HL-60 (cell line): Measurements from ENCODE around the gene NBAS.

Experiments used
- DNase-seq, 2 experiments: peaks; one replicate each; pipeline ENCODE4 v3.0.0-alpha.2; 2010 to 2020; ENCODE audit warnings: low read depth in 1 of 2, low spot score in 1 of 2
- H3K27ac ChIP-seq: fragments of 250-450 bp; sonication (Bioruptor Pico); replicated peaks from 2 replicates; pipeline ENCODE4 v1.5.1; 2020; ENCODE audit warnings: mild to moderate bottlenecking, moderate library complexity
- H3K27me3 ChIP-seq: fragments of 250-450 bp; sonication (Bioruptor Pico); 2 replicates; pipeline ENCODE4 v1.5.1; 2021; ENCODE audit warnings: mild to moderate bottlenecking, moderate library complexity; ENCODE audit not compliant: insufficient read depth, poor library complexity, severe bottlenecking
- H3K4me3 ChIP-seq: replicated peaks from 2 replicates; pipeline ENCODE4 v1.5.1; 2011; ENCODE audit warnings: mild to moderate bottlenecking, control low read depth, low read length; ENCODE audit not compliant: insufficient read depth
- GABPA ChIP-seq: IDR thresholded peaks from 2 replicates; pipeline ENCODE4 v1.6.1; 2012; ENCODE audit warnings: low read depth
- POLR2AphosphoS5 ChIP-seq: IDR thresholded peaks from 2 replicates; pipeline ENCODE4 v1.6.1; 2012; ENCODE audit warnings: low read depth
- SPI1 ChIP-seq: IDR thresholded peaks from 2 replicates; pipeline ENCODE4 v1.6.1; 2012; ENCODE audit warnings: low read depth, mild to moderate bottlenecking, borderline replicate concordance
- TF ChIP-seq, protein P1 (sequence below): IDR thresholded peaks from 2 replicates; pipeline ENCODE4 v1.6.1; 2012; ENCODE audit warnings: low read depth; ENCODE audit not compliant: insufficient replicate concordance
- TF ChIP-seq, protein P2 (sequence below): IDR thresholded peaks from one replicate; pipeline ENCODE4 v1.5.1; 2011; ENCODE audit warnings: low read length, control low read depth, inconsistent platforms; ENCODE audit not compliant: insufficient read depth

Gene NBAS

DNA sequence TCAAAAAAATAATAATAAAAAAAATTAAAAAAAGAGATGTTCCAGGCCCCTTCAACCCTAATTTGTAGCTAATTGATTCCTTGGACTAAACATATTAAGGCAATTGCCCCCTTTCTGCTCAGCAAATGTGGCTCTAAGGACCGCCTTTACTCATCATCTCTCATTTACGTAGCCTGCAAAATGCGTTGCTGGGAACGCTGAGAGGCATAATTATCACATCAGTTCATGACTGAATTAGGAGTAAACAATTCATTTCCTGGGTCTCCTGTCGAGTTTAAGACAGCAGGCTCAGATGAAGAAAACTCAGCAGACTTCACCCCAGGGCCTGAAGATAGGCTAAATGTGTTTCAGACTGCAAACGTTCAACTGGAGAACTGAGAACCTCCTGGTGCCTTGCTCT is 413.5 kb downstream of the NBAS start:
- Histone ChIP-seq H3K27ac (no peak overlapping the region), H3K27me3 (no peaks in the 10 kb centered on the region), H3K4me3 (no peak overlapping the region)
- DNase-seq = no peak
- no peak for TF ChIP-seq GABPA

DNA sequence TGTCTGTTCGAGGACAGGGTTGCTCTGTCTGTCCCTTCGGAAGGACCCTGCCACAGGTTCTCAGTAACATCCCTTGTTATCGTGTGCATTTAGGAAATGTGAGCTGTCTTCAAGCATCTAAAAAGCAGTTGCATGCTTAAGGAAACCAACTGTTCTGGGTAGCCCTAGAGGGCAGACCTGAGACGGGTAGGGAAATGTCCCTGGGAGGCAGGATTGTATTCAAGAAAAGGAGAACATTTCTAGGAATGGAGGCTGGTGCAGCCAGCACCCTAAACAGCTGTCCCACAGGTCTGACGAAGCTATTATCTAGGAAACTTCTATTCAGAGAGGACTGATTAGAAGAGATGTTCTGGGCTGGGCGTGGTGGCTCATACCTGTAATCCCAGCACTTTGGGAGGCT is 414.2 kb downstream of the NBAS start:
- H3K4me3 ChIP-seq = no peak overlapping the region

DNA sequence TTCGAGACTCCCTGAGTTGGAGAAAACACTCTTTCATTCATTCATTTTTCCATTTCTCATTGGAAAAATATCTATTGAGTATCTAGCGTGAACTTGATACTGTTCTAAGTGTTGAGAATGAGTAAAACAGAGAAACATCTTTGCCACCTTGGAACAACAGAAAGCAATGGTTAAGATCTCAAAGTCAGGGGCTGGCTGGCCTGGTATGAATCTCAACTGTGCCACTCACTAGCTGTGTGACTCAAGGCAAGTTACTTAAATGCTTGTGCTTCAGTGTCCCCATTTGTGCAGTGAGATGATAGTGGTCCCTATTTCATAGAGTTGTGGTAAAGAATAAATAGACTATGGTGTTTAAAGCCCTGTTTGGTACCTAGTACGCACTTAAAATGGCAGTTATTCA is 415.2 kb downstream of the NBAS start:
- TF ChIP-seq POLR2AphosphoS5 = no peak
- TF ChIP-seq, protein P1, sequence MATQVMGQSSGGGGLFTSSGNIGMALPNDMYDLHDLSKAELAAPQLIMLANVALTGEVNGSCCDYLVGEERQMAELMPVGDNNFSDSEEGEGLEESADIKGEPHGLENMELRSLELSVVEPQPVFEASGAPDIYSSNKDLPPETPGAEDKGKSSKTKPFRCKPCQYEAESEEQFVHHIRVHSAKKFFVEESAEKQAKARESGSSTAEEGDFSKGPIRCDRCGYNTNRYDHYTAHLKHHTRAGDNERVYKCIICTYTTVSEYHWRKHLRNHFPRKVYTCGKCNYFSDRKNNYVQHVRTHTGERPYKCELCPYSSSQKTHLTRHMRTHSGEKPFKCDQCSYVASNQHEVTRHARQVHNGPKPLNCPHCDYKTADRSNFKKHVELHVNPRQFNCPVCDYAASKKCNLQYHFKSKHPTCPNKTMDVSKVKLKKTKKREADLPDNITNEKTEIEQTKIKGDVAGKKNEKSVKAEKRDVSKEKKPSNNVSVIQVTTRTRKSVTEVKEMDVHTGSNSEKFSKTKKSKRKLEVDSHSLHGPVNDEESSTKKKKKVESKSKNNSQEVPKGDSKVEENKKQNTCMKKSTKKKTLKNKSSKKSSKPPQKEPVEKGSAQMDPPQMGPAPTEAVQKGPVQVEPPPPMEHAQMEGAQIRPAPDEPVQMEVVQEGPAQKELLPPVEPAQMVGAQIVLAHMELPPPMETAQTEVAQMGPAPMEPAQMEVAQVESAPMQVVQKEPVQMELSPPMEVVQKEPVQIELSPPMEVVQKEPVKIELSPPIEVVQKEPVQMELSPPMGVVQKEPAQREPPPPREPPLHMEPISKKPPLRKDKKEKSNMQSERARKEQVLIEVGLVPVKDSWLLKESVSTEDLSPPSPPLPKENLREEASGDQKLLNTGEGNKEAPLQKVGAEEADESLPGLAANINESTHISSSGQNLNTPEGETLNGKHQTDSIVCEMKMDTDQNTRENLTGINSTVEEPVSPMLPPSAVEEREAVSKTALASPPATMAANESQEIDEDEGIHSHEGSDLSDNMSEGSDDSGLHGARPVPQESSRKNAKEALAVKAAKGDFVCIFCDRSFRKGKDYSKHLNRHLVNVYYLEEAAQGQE = no peak
- no peak for TF ChIP-seq SPI1
- no peak for TF ChIP-seq GABPA
- TF ChIP-seq, protein P2, sequence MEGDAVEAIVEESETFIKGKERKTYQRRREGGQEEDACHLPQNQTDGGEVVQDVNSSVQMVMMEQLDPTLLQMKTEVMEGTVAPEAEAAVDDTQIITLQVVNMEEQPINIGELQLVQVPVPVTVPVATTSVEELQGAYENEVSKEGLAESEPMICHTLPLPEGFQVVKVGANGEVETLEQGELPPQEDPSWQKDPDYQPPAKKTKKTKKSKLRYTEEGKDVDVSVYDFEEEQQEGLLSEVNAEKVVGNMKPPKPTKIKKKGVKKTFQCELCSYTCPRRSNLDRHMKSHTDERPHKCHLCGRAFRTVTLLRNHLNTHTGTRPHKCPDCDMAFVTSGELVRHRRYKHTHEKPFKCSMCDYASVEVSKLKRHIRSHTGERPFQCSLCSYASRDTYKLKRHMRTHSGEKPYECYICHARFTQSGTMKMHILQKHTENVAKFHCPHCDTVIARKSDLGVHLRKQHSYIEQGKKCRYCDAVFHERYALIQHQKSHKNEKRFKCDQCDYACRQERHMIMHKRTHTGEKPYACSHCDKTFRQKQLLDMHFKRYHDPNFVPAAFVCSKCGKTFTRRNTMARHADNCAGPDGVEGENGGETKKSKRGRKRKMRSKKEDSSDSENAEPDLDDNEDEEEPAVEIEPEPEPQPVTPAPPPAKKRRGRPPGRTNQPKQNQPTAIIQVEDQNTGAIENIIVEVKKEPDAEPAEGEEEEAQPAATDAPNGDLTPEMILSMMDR = no peak
- Histone ChIP-seq H3K4me3 (no peak overlapping the region), H3K27ac (no peak overlapping the region), H3K27me3 (no peaks in the 10 kb centered on the region)
- DNase-seq = no peak

More for the DNA sequence above, 414.2 kb downstream of the NBAS start:
- no peak for DNase-seq
- Histone ChIP-seq H3K27ac (no peak overlapping the region), H3K27me3 (no peaks in the 10 kb centered on the region)
- TF ChIP-seq, protein P1 = no peak
- TF ChIP-seq, protein P2 = no peak
- TF ChIP-seq POLR2AphosphoS5 (no peak), SPI1 (no peak), GABPA (no peak)

DNA sequence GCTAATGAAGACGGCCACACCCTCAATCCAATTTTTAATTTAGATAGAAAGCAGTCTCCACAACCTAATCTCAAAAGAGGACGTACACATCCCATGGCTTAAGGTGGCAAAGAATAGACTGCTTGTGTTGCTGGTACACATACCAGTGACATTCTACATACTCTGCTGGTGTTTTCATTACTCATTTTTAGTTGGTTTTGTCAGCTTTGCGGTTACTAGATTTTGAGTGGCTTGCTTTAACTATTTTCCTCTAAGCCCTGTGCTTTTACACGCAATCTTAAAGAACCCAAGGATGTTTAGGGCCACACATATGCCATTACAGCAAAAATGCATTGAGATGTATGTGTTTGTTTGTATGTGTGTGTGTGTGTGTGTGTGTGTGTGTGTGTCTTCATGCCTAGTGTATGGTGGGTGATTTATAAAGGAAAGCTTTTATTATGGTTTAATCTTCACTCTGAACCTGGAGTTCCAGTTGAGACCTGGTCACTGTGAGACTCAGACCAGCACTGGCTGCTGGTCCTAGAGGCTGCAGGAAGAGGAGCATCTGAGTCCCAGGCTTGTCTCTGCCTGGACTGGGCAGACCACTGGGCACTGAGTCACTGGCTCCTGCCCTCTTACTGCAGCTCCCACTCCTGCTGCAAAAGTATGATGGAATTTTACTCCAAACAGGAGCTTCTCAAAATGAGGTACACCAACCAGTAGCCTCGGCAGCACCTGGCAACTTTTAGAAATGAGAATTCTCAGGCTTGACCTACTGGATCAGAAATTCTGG is 415.9 kb downstream of the NBAS start:
- DNase-seq = no peak

More for the DNA sequence above, 415.9 kb downstream of the NBAS start:
- Histone ChIP-seq H3K27ac (no peak overlapping the region), H3K4me3 (no peak overlapping the region), H3K27me3 (no peaks in the 10 kb centered on the region)
- no peak for TF ChIP-seq GABPA
- TF ChIP-seq POLR2AphosphoS5 = no peak
- TF ChIP-seq, protein P1 = no peak
- TF ChIP-seq, protein P2 = no peak
- no peak for TF ChIP-seq SPI1
